GM12878 (cell line): ENCODE measurements around the gene ANXA3. TPM values are rescaled to one million over a fixed set of nuclear protein-coding genes. Genes with fewer than 3 reads are reported as not detected.

ENCODE experiments used
- BCL11A ChIP-seq: IDR thresholded peaks from 2 replicates; pipeline ENCODE4 v1.6.1; 2011; ENCODE audit warnings: low read depth, low read length
- CBX5 ChIP-seq: sonication (generic); IDR thresholded peaks from 2 replicates; pipeline ENCODE4 v1.6.1; 2016; ENCODE audit warnings: low read depth, moderate library complexity, mild to moderate bottlenecking, inconsistent platforms
- CHD4 ChIP-seq: fragments of 200-600 bp; sonication (generic); IDR thresholded peaks from 2 replicates; pipeline ENCODE4 v1.6.1; 2016; ENCODE audit warnings: mild to moderate bottlenecking
- IRF4 ChIP-seq: IDR thresholded peaks from 2 replicates; pipeline ENCODE4 v1.6.1; 2011; ENCODE audit warnings: low read depth, low read length
- NBN ChIP-seq: fragments of 450-650 bp; IDR thresholded peaks from 2 replicates; pipeline ENCODE4 v1.6.1; 2016
- RAD21 ChIP-seq: IDR thresholded peaks from 2 replicates; pipeline ENCODE4 v1.6.1; 2011; ENCODE audit warnings: mild to moderate bottlenecking, low read depth, low read length, moderate library complexity; ENCODE audit not compliant: insufficient read depth
- RFX5 ChIP-seq: IDR thresholded peaks from 2 replicates; pipeline ENCODE4 v1.6.1; 2011; ENCODE audit warnings: low read depth, low read length, improper control_type of control experiment
- SMAD1 ChIP-seq: fragments of 450-650 bp; IDR thresholded peaks from 2 replicates; pipeline ENCODE4 v1.6.1; 2018; ENCODE audit warnings: mild to moderate bottlenecking, low read depth; ENCODE audit not compliant: partially characterized antibody
- SREBF2 ChIP-seq: IDR thresholded peaks from 2 replicates; pipeline ENCODE4 v1.6.1; 2012; ENCODE audit warnings: mild to moderate bottlenecking, low read length
- YBX1 ChIP-seq: fragments of 450-650 bp; IDR thresholded peaks from 2 replicates; pipeline ENCODE4 v1.6.1; 2016; ENCODE audit warnings: antibody characterized with exemption
- YY1 ChIP-seq: IDR thresholded peaks from 2 replicates; pipeline ENCODE4 v1.6.1; 2011; ENCODE audit warnings: low read depth, mild to moderate bottlenecking, low read length
- ZNF207 ChIP-seq: fragments of 450-650 bp; IDR thresholded peaks from 2 replicates; pipeline ENCODE4 v1.6.1; 2014; ENCODE audit warnings: antibody characterized with exemption, mild to moderate bottlenecking, borderline replicate concordance
- ZNF24 ChIP-seq: fragments of 450-650 bp; IDR thresholded peaks from 2 replicates; pipeline ENCODE4 v1.6.1; 2017; ENCODE audit warnings: antibody characterized with exemption, mild to moderate bottlenecking
- polyA plus RNA-seq, 11 experiments: library from polyadenylated mRNA; depleted of rRNA in 4 of 11; unstranded in 6 of 11; stranded (reverse) in 5 of 11; fragments of >200 nt; fragmentation: Nextera tagmentation in 4 of 11; fragmentation: Illumina TruSeq in 1 of 11; extraction: Ambion mirVana in 4 of 11; extraction: Trizol in 1 of 11; gene quantifications; 1 replicate in 1 of 11; 2 replicates in 10 of 11; pipeline versions ENCODE4 v1.2.1 to v1.2.3, GENCODE V29; 2011 to 2016; ENCODE audit warnings: inconsistent platforms in 2 of 11, missing spikeins in 2 of 11, low read depth in 1 of 11
- total RNA-seq, 4 experiments: library from RNA; depleted of rRNA in 3 of 4; stranded (reverse); fragments of >200 nt in 3 of 4; fragmentation: Illumina TruSeq in 1 of 4; extraction: Trizol in 1 of 4; gene quantifications; 2 replicates each; pipeline versions ENCODE4 v1.2.1 to v1.2.3, GENCODE V29; 2013 to 2021
- TF ChIP-seq, protein P1 (sequence below): IDR thresholded peaks from 2 replicates; pipeline ENCODE4 v1.6.1; 2011; ENCODE audit warnings: mild to moderate bottlenecking, low read depth, low read length, moderate library complexity; ENCODE audit not compliant: insufficient replicate concordance
- TF ChIP-seq, protein P2 (sequence below): fragments of 450-650 bp; IDR thresholded peaks from 2 replicates; pipeline ENCODE4 v1.6.1; 2017; ENCODE audit warnings: mild to moderate bottlenecking

ANXA3 gene
- total and polyA plus RNA-seq, 10 of the 15 experiments (the other 5 are each of a cell fraction or from before 2014, with no cell fraction given): 0.28 to 14.7 (median 0.91) TPM

GRCh38 chr4:78644744-78645330, 93.3 kb downstream of the ANXA3 start (continued):
- TF ChIP-seq ZNF207 (no peak), RFX5 (peak; percentile 97), NBN (peak; percentile 58; the same call in 1 of the 2 replicates), BCL11A (0 out of 2 replicates have a peak, but pooled peaks have one; percentile 15), RAD21 (peak; percentile 87), CHD4 (no peak), SREBF2 (no peak), SMAD1 (no peak), ZNF24 (peak; percentile 65; the same call in 1 of the 2 replicates), YY1 (peak; percentile 51; the same call in 1 of the 2 replicates), CBX5 (0 out of 2 replicates have a peak, but pooled peaks have one; percentile 30), YBX1 (no peak), IRF4 (peak; percentile 88)
- TF ChIP-seq, protein P1, sequence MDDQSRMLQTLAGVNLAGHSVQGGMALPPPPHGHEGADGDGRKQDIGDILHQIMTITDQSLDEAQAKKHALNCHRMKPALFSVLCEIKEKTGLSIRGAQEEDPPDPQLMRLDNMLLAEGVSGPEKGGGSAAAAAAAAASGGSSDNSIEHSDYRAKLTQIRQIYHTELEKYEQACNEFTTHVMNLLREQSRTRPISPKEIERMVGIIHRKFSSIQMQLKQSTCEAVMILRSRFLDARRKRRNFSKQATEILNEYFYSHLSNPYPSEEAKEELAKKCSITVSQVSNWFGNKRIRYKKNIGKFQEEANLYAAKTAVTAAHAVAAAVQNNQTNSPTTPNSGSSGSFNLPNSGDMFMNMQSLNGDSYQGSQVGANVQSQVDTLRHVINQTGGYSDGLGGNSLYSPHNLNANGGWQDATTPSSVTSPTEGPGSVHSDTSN: no peak
- TF ChIP-seq, protein P2, sequence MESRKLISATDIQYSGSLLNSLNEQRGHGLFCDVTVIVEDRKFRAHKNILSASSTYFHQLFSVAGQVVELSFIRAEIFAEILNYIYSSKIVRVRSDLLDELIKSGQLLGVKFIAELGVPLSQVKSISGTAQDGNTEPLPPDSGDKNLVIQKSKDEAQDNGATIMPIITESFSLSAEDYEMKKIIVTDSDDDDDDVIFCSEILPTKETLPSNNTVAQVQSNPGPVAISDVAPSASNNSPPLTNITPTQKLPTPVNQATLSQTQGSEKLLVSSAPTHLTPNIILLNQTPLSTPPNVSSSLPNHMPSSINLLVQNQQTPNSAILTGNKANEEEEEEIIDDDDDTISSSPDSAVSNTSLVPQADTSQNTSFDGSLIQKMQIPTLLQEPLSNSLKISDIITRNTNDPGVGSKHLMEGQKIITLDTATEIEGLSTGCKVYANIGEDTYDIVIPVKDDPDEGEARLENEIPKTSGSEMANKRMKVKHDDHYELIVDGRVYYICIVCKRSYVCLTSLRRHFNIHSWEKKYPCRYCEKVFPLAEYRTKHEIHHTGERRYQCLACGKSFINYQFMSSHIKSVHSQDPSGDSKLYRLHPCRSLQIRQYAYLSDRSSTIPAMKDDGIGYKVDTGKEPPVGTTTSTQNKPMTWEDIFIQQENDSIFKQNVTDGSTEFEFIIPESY: peak; percentile 82; the same call in 1 of the 2 replicates
